Hepatocyte (in vitro differentiated cells): Measurements from ENCODE around the gene KCTD6. TPM values are rescaled to one million over a fixed set of nuclear protein-coding genes. Genes with fewer than 3 reads are reported as not detected.

Experiments
- DNase-seq: peaks from one replicate; pipeline ENCODE4 v3.0.0-alpha.2; 2016; ENCODE audit warnings: low spot score
- H2AFZ ChIP-seq: fragments of 200-600 bp; sonication (generic); 2 replicates; pipeline ENCODE4 v1.6.0; 2016; ENCODE audit warnings: antibody characterized with exemption, mild to moderate bottlenecking
- H3K27ac ChIP-seq: fragments of 200-600 bp; sonication (generic); 2 replicates; pipeline ENCODE4 v1.5.1; 2016; ENCODE audit warnings: mild to moderate bottlenecking
- H3K27me3 ChIP-seq: fragments of 200-600 bp; sonication (generic); 2 replicates; pipeline ENCODE4 v1.6.1; 2016
- H3K36me3 ChIP-seq: fragments of 200-600 bp; sonication (generic); replicated peaks from 2 replicates; pipeline ENCODE4 v1.5.1; 2016; ENCODE audit warnings: low read depth; ENCODE audit not compliant: insufficient read depth
- H3K4me1 ChIP-seq: fragments of 200-600 bp; sonication (generic); 2 replicates; pipeline ENCODE4 v1.5.1; 2016; ENCODE audit warnings: mild to moderate bottlenecking, moderate library complexity; ENCODE audit not compliant: insufficient read depth
- H3K4me2 ChIP-seq: fragments of 200-600 bp; sonication (generic); 2 replicates; pipeline ENCODE4 v1.6.0; 2016
- H3K4me3 ChIP-seq: fragments of 200-600 bp; sonication (generic); 2 replicates; pipeline ENCODE4 v1.5.1; 2016; ENCODE audit warnings: mild to moderate bottlenecking
- H3K79me2 ChIP-seq: fragments of 200-600 bp; sonication (generic); 2 replicates; pipeline ENCODE4 v1.6.0; 2017; ENCODE audit warnings: mild to moderate bottlenecking
- H3K9me2 ChIP-seq: fragments of 200-600 bp; sonication (generic); replicated peaks from 2 replicates; pipeline ENCODE4 v1.6.0; 2017; ENCODE audit warnings: mild to moderate bottlenecking; ENCODE audit not compliant: insufficient read depth
- H3K9me3 ChIP-seq: fragments of 200-600 bp; sonication (generic); 2 replicates; pipeline ENCODE4 v1.5.1; 2016; ENCODE audit warnings: low read depth, mild to moderate bottlenecking
- H4K20me1 ChIP-seq: fragments of 200-600 bp; sonication (generic); 2 replicates; pipeline ENCODE4 v1.6.0; 2016; ENCODE audit warnings: mild to moderate bottlenecking; ENCODE audit not compliant: insufficient read depth, poor library complexity, severe bottlenecking
- EZH2 ChIP-seq: fragments of 200-600 bp; sonication (generic); IDR thresholded peaks from 2 replicates; pipeline ENCODE4 v1.6.1; 2016; ENCODE audit warnings: antibody characterized with exemption, mild to moderate bottlenecking, borderline replicate concordance
- EZH2phosphoT487 ChIP-seq: fragments of 200-600 bp; sonication (generic); IDR thresholded peaks from one replicate; pipeline ENCODE4 v1.6.1; 2018; ENCODE audit warnings: antibody characterized with exemption, mild to moderate bottlenecking, low read depth, moderate library complexity; ENCODE audit not compliant: unreplicated experiment, severe bottlenecking
- WGBS: methylation state at CpG from one replicate; pipeline ENCODE4 v1.1.6; 2016; ENCODE audit warnings: low lambda C conversion rate; ENCODE audit errors: missing lambda C conversion rate; 5-methylcytosine and 5-hydroxymethylcytosine counted together
- polyA plus RNA-seq: library from polyadenylated mRNA; unstranded; fragments of >200 nt; fragmentation: Nextera tagmentation; extraction: Ambion mirVana; gene quantifications from 2 replicates; pipeline ENCODE4 v1.2.1, GENCODE V29; 2016
- total RNA-seq: library from RNA; depleted of rRNA; stranded (reverse); fragments of >200 nt; gene quantifications from 2 replicates; pipeline ENCODE4 v1.2.3, GENCODE V29; 2014
- TF ChIP-seq, protein P1 (sequence below): fragments of 200-600 bp; sonication (generic); IDR thresholded peaks from 2 replicates; pipeline ENCODE4 v1.5.1; 2016; ENCODE audit warnings: antibody characterized with exemption, mild to moderate bottlenecking; ENCODE audit not compliant: poor library complexity

KCTD6 gene
- total and polyA plus RNA-seq, 2 experiments from 2014 or later: 13.8 to 18.9 TPM

DNA sequence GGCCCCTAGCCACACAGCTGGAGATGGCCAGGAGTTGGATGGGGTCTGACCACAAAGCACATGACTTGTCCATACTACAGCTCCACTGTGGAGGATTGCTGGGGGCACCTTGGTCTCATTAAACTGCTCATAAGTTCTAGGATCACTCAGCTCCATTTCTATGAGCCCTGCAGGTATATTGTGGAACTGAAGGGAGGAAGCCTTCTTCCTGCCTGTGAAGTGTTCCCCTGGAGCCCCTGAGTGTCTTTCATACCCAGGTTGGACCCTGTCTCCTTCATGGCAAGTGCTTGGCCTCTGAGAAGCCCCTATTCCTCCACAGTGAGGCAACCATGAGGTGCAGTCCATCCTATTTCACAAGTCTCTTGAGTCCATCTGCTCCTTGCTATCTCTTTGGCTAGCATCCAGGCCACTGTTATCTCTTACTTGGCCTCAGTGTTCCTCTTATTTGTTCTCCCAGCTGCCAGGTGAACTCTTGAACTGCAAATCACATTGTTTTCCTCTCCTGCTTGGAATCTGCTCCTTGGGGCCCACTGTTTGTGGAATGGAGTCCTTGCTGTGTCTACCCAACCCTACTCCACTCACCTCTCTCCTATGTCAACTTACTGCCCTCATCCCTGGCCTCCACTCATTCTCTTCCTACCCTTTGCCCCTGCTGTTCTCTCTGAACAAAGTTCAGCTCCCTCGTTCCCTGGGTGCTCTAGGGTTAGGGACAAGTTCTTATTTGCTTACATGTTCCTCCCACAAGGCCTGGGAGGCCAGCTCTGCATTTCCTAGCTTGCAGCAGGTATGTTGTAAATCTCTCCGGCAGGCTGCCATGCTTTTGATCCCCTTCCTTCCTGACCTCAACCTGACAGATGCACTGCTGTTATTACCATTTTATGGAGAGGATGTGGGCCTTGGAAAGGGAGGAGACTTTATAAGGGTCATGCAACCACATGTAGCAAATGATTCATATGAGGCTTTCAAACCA lies 43.9 kb downstream of the KCTD6 start:
- H3K4me3 ChIP-seq: no peak overlapping the region
- H3K79me2 ChIP-seq: no peaks in the 10 kb centered on the region
- no peaks in the 10 kb centered on the region for H3K9me3 ChIP-seq
- peaks cover 31% of the 10 kb centered on the region for H3K4me1 ChIP-seq
- H3K9me2 ChIP-seq: no peaks in the 10 kb centered on the region
- no peak overlapping the region for H2AFZ ChIP-seq
- no peaks in the 10 kb centered on the region for H4K20me1 ChIP-seq
- TF ChIP-seq, protein P1, sequence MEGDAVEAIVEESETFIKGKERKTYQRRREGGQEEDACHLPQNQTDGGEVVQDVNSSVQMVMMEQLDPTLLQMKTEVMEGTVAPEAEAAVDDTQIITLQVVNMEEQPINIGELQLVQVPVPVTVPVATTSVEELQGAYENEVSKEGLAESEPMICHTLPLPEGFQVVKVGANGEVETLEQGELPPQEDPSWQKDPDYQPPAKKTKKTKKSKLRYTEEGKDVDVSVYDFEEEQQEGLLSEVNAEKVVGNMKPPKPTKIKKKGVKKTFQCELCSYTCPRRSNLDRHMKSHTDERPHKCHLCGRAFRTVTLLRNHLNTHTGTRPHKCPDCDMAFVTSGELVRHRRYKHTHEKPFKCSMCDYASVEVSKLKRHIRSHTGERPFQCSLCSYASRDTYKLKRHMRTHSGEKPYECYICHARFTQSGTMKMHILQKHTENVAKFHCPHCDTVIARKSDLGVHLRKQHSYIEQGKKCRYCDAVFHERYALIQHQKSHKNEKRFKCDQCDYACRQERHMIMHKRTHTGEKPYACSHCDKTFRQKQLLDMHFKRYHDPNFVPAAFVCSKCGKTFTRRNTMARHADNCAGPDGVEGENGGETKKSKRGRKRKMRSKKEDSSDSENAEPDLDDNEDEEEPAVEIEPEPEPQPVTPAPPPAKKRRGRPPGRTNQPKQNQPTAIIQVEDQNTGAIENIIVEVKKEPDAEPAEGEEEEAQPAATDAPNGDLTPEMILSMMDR: no peak
- TF ChIP-seq EZH2: no peak
- peak overlapping the region; percentile 71 for H3K4me2 ChIP-seq
- no peaks in the 10 kb centered on the region for H3K27me3 ChIP-seq
- no peaks in the 10 kb centered on the region for H3K36me3 ChIP-seq
- H3K27ac ChIP-seq: peak overlapping the region; percentile 82
- WGBS: 23% methylated on average over 2 of the region's 2 CpGs
- DNase-seq: peak; percentile 74

DNA sequence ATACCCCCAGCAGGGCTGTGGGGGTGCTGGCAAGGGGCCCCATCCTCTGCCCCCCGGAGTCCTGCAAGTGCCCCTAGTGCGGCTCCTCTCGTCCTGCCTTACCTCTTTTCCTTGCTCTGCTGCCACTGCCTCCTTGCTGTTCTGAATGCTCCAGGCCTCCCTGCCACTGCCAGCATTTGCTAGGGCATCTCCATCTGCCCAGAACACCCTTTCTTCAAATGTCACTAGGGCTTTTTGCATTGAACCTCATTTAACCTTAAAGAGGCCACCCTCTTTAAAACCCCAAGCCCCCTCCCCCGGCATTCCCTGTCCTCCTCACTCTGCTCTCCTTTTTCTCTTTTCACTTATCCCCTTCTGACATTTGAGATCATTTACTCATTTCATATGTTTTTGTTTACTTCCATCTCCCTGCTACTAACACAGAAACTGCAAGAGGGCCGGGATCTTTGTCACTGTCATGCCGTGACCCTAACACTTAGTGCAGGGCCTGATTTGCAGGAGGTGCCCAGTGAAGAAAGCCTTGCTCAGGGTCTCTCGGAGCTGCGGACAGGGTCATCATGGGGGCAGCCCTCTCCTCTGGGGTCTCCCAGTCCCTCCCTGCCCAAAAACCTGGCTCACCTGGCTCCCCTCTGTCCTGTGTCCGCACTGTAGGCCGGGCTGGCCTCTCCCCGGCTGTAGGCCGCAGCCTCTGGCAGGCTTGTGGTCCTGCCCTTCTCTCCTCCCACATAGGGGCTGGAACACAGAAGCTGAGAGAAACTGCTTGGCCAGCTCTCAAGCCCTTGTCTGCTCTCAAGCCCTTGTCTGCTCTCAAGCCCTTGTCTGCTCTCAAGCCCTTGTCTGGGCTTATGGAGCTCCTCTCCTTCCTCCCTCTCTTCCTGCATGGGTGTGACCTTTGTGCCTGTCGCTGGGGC lies 44.9 kb downstream of the KCTD6 start, which contains the start of gene ACOX2:
ACOX2 (minus strand) TSS at position 690 of the 911 bp plus-strand sequence. CDS start 2,084 bp downstream, outside the sequence.
- peak within 1 kb of the TSS; percentile 71 for H3K4me2 ChIP-seq

DNA sequence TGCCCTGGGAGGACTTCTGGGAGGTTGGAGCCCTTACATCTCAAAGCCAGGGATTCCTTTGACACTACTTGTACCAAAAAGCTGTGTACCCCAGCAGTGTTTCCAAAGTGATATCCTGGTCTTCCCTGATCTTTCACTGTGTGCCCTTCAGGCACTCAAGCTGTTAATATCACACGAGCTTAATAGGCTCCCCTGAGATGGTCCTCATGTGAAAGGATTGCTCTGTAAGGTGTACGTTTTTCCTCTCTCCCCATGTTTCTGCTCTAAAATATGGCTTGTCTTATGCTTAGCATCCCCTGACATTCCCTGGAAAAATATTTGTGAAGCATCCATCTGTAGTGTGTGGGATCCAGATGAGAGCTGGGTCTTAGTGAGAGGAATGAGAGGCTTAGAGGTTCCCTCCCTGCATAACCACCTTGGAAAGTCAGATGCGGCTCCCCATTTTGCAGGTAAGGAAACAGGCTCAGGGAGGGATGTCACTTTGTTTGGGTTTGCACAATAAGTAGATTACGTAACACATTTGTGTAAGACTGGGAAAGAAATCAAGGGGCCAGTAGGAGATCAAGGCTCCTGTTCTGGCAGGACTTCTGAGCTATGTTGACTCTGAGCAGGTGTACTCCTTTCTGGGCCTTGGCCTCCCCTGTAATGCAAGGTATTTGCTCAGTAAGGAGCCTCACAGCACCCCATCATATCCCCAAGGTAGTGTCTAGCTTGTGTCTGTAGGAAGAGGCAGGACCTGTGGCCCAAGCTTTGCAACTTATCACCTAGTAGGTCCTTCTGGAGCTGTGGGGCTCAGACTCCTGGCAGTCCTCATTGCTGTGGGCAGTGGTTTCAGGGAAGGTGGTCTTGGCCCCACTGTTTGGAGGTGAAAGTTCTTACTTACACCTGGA lies 45.8 kb downstream of the KCTD6 start:
- no peak for DNase-seq
- Histone ChIP-seq H3K79me2 (no peaks in the 10 kb centered on the region), H3K9me3 (no peaks in the 10 kb centered on the region), H3K27ac (peak overlapping the region; percentile 82), H2AFZ (peak overlapping the region; percentile 53), H3K9me2 (no peaks in the 10 kb centered on the region), H4K20me1 (no peaks in the 10 kb centered on the region), H3K27me3 (no peaks in the 10 kb centered on the region), H3K4me3 (no peak overlapping the region), H3K36me3 (no peaks in the 10 kb centered on the region), H3K4me1 (peaks cover 31% of the 10 kb centered on the region), H3K4me2 (peak overlapping the region; percentile 71)
- 85% methylated on average over 4 of the region's 4 CpGs for WGBS
- TF ChIP-seq EZH2 (no peak), EZH2phosphoT487 (no peak)
- TF ChIP-seq, protein P1: no peak

More for the DNA sequence above, 44.9 kb downstream of the KCTD6 start, which contains the start of gene ACOX2:
- Histone ChIP-seq H4K20me1 (no peaks in the 10 kb centered on the region), H3K27me3 (no peaks in the 10 kb centered on the region), H3K9me3 (no peaks in the 10 kb centered on the region), H2AFZ (peak within 1 kb of the TSS; percentile 53), H3K36me3 (no peaks in the 10 kb centered on the region), H3K4me1 (peaks cover 31% of the 10 kb centered on the region), H3K4me3 (no peak within 1 kb of the TSS), H3K27ac (peak within 1 kb of the TSS; percentile 82), H3K79me2 (no peaks in the 10 kb centered on the region), H3K9me2 (no peaks in the 10 kb centered on the region)
- peak; percentile 65 for DNase-seq
- 74% methylated on average over 13 of the region's 13 CpGs for WGBS
- TF ChIP-seq, protein P1: no peak
- no peak for TF ChIP-seq EZH2
- no peak for TF ChIP-seq EZH2phosphoT487
